ENCODE results near the gene LIPF.

GRCh38 chr10:88672041-88672440, 7.8 kb downstream of the LIPF start:
- TF ChIP-seq, protein P1, sequence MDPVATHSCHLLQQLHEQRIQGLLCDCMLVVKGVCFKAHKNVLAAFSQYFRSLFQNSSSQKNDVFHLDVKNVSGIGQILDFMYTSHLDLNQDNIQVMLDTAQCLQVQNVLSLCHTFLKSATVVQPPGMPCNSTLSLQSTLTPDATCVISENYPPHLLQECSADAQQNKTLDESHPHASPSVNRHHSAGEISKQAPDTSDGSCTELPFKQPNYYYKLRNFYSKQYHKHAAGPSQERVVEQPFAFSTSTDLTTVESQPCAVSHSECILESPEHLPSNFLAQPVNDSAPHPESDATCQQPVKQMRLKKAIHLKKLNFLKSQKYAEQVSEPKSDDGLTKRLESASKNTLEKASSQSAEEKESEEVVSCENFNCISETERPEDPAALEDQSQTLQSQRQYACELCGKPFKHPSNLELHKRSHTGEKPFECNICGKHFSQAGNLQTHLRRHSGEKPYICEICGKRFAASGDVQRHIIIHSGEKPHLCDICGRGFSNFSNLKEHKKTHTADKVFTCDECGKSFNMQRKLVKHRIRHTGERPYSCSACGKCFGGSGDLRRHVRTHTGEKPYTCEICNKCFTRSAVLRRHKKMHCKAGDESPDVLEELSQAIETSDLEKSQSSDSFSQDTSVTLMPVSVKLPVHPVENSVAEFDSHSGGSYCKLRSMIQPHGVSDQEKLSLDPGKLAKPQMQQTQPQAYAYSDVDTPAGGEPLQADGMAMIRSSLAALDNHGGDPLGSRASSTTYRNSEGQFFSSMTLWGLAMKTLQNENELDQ (tag by site-specific recombination; IDR thresholded peaks at IDR 0.05; ENCODE audit: low read depth): no peak
- TF ChIP-seq ZBTB11 (tag by site-specific recombination; conservative IDR thresholded peaks at IDR 0.05; ENCODE audit: low read depth) (no peak), ZNF48 (tag by site-specific recombination; IDR thresholded peaks at IDR 0.05) (no peak), ZSCAN16 (tag by site-specific recombination; IDR thresholded peaks at IDR 0.05) (no peak), ZNF571 (tag by site-specific recombination; IDR thresholded peaks at IDR 0.05) (no peak), CTCF (tag by site-specific recombination; IDR thresholded peaks at IDR 0.05) (no peak), ZFHX2 (tag by site-specific recombination; conservative IDR thresholded peaks at IDR 0.05) (no peak), ZNF174 (tag by site-specific recombination; IDR thresholded peaks at IDR 0.05) (no peak), ZNF133 (tag by site-specific recombination; IDR thresholded peaks at IDR 0.05) (no peak)
- TF ChIP-seq, protein P2, sequence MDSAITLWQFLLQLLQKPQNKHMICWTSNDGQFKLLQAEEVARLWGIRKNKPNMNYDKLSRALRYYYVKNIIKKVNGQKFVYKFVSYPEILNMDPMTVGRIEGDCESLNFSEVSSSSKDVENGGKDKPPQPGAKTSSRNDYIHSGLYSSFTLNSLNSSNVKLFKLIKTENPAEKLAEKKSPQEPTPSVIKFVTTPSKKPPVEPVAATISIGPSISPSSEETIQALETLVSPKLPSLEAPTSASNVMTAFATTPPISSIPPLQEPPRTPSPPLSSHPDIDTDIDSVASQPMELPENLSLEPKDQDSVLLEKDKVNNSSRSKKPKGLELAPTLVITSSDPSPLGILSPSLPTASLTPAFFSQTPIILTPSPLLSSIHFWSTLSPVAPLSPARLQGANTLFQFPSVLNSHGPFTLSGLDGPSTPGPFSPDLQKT (IDR thresholded peaks at IDR 0.05; ENCODE audit: borderline replicate concordance, low read depth, low read length): no peak
